K562 (cell line): ENCODE data around the gene ACOX1. TPM values are rescaled to one million over a fixed set of nuclear protein-coding genes. Genes with fewer than 3 reads are reported as not detected.

Experiments used
- ATAC-seq: fragments of 200-7000 bp; cut with Tn5 transposase; 3 replicates; pipeline ENCODE4 v1.9.1; 2020; ENCODE audit warnings: moderate library complexity
- BruUV-seq: library from RNA; stranded (reverse); fragments of 400-500 nt; replicated peaks from 2 replicates; lab custom pipeline; 2021; lab: Mats Ljungman, UMichigan
- CTCF ChIA-PET: fragments of 300-600 bp; formaldehyde crosslinking; extraction: SDS; loops from one replicate; lab custom pipeline; 2021; ENCODE audit warnings: low intra/inter-chr PET ratio; lab: Yijun Ruan, JAX
- POLR2A ChIA-PET: fragments of 300-600, 350-650 bp; sonication (Branson Sonifier 250); formaldehyde crosslinking; extraction: SDS; loops from one replicate; lab custom pipeline; 2021; ENCODE audit warnings: antibody characterized with exemption, inconsistent platforms; lab: Yijun Ruan, JAX
- DNase-seq, 4 experiments: peaks; one replicate each; pipeline versions ENCODE4 v3.0.0 to v3.0.0-alpha.2; 2011 to 2018; ENCODE audit warnings: low spot score in 3 of 4, mixed read lengths in 3 of 4; ENCODE audit errors: extremely low read depth in 1 of 4
- FAIRE-seq: peaks from 2 replicates; lab custom pipeline; 2011; peaks lifted over from hg19 to GRCh38; lab: Jason Lieb, UNC
- H2AFZ ChIP-seq: 2 replicates; pipeline ENCODE4 v1.6.0; 2011; ENCODE audit warnings: low read depth, low read length, control low read depth, inconsistent platforms
- H3K27ac ChIP-seq: fragments of 200-600 bp; 3 replicates; pipeline ENCODE4 v1.8.0; 2011; ENCODE audit warnings: low read depth, mild to moderate bottlenecking, control low read depth, inconsistent platforms, low read length, moderate library complexity, mixed read lengths; ENCODE audit errors: extremely low read depth
- H3K27me3 ChIP-seq, 2 experiments: fragments of 300-600 bp in 1 of 2; 2 replicates in 1 of 2; 3 replicates in 1 of 2; pipeline versions ENCODE4 v1.6.0 to v1.8.0; 2011; ENCODE audit warnings: inconsistent platforms in 2 of 2, low read length in 2 of 2, mild to moderate bottlenecking in 1 of 2, mixed read lengths in 1 of 2, moderate library complexity in 1 of 2; ENCODE audit not compliant: control insufficient read depth in 2 of 2, insufficient read depth in 2 of 2
- H3K36me3 ChIP-seq: fragments of 300-600 bp; 3 replicates; pipeline ENCODE4 v1.8.0; 2011; ENCODE audit warnings: mild to moderate bottlenecking, low read length, inconsistent platforms; ENCODE audit not compliant: control insufficient read depth, insufficient read depth
- H3K4me1 ChIP-seq, 2 experiments: fragments of 200-600 bp in 1 of 2; replicated peaks in 1 of 2; 2 replicates in 1 of 2; 3 replicates in 1 of 2; pipeline versions ENCODE4 v1.5.1 to v1.8.0; 2011; ENCODE audit warnings: inconsistent platforms in 2 of 2, low read length in 2 of 2, mild to moderate bottlenecking in 1 of 2, mixed read lengths in 1 of 2, moderate library complexity in 1 of 2; ENCODE audit not compliant: control insufficient read depth in 2 of 2, insufficient read depth in 2 of 2
- H3K4me2 ChIP-seq: 2 replicates; pipeline ENCODE4 v1.6.1; 2011; ENCODE audit warnings: low read length, control low read depth, inconsistent platforms, mixed read lengths; ENCODE audit not compliant: insufficient read depth
- H3K4me3 ChIP-seq: fragments of 200-600 bp; sonication (generic), shearing (Covaris generic); 2 replicates; pipeline ENCODE4 v1.5.1; 2016; ENCODE audit warnings: control low read depth, inconsistent platforms
- H3K79me2 ChIP-seq: fragments of 200-600 bp; 3 replicates; pipeline ENCODE4 v1.8.0; 2011; ENCODE audit warnings: low read length, inconsistent platforms; ENCODE audit not compliant: control insufficient read depth, insufficient read depth
- H3K9ac ChIP-seq, 2 experiments: 2 replicates each; pipeline versions ENCODE4 v1.6.0 to v1.6.1; 2011; ENCODE audit warnings: low read depth in 2 of 2, low read length in 2 of 2, control low read depth in 1 of 2, inconsistent platforms in 1 of 2, mild to moderate bottlenecking in 1 of 2, mixed read lengths in 1 of 2; ENCODE audit not compliant: insufficient read depth in 1 of 2
- H3K9me1 ChIP-seq: one replicate; pipeline ENCODE4 v1.6.0; 2011; ENCODE audit warnings: inconsistent platforms, mild to moderate bottlenecking, low read length, moderate library complexity; ENCODE audit not compliant: control insufficient read depth, insufficient read depth
- H3K9me3 ChIP-seq: replicated peaks from 2 replicates; pipeline ENCODE4 v1.5.1; 2011; ENCODE audit warnings: low read depth, low read length, inconsistent platforms; ENCODE audit not compliant: control insufficient read depth, insufficient read depth
- H4K20me1 ChIP-seq: replicated peaks from 2 replicates; pipeline ENCODE4 v1.6.1; 2011; ENCODE audit warnings: low read length, inconsistent platforms, mixed read lengths; ENCODE audit not compliant: control insufficient read depth, insufficient read depth
- ARID1B ChIP-seq: fragments of 450-650 bp; IDR thresholded peaks from 2 replicates; pipeline ENCODE4 v1.6.1; 2016; ENCODE audit warnings: antibody characterized with exemption, mild to moderate bottlenecking, inconsistent platforms
- CBFA2T3 ChIP-seq: fragments of 450-650 bp; IDR thresholded peaks from 2 replicates; pipeline ENCODE4 v1.6.1; 2017
- E2F3 ChIP-seq: fragments of 250-450 bp; sonication (Bioruptor Pico); IDR thresholded peaks from 2 replicates; pipeline ENCODE4 v1.4.0; 2020; ENCODE audit warnings: mild to moderate bottlenecking
- HES1 ChIP-seq: fragments of 450-650 bp; IDR thresholded peaks from 2 replicates; pipeline ENCODE4 v1.6.1; 2016; ENCODE audit warnings: low read depth, mild to moderate bottlenecking, moderate library complexity
- ILK ChIP-seq: fragments of 450-650 bp; IDR thresholded peaks from 2 replicates; pipeline ENCODE4 v1.6.1; 2016; ENCODE audit warnings: missing genetic modification characterization, low read depth, mild to moderate bottlenecking, missing compliant biosample characterization, moderate library complexity, borderline replicate concordance
- KLF16 ChIP-seq: IDR thresholded peaks from 2 replicates; pipeline ENCODE4 v1.6.1; 2016; ENCODE audit warnings: antibody characterized with exemption
- MEIS2 ChIP-seq: fragments of 450-650 bp; IDR thresholded peaks from 2 replicates; pipeline ENCODE4 v1.6.1; 2014; ENCODE audit warnings: mild to moderate bottlenecking; ENCODE audit not compliant: partially characterized antibody
- MTA2 ChIP-seq: fragments of 450-650 bp; IDR thresholded peaks from 2 replicates; pipeline ENCODE4 v1.6.1; 2016; ENCODE audit warnings: low read depth
- NCOR1 ChIP-seq: fragments of 450-650 bp; IDR thresholded peaks from 2 replicates; pipeline ENCODE4 v1.6.1; 2016; ENCODE audit warnings: mild to moderate bottlenecking, moderate library complexity
- NFIC ChIP-seq: fragments of 450-650 bp; IDR thresholded peaks from 2 replicates; pipeline ENCODE4 v1.6.1; 2017; ENCODE audit warnings: mild to moderate bottlenecking, inconsistent platforms
- PCBP2 ChIP-seq: fragments of 200-400 bp; formaldehyde crosslinking; IDR thresholded peaks from 2 replicates; pipeline ENCODE4 v1.6.1; 2018; ENCODE audit warnings: low read length, low read depth, mild to moderate bottlenecking, moderate library complexity; ENCODE audit not compliant: poor library complexity, severe bottlenecking
- POLR2G ChIP-seq: fragments of 200-400 bp; formaldehyde crosslinking; IDR thresholded peaks from 2 replicates; pipeline ENCODE4 v1.6.1; 2017; ENCODE audit warnings: low read depth, mild to moderate bottlenecking, antibody characterized with exemption, low read length, moderate library complexity
- RCOR1 ChIP-seq, 2 experiments: IDR thresholded peaks; 2 replicates each; pipeline ENCODE4 v1.6.1; 2012; ENCODE audit warnings: low read depth in 2 of 2, low read length in 2 of 2, borderline replicate concordance in 1 of 2, improper control_type of control experiment in 1 of 2
- TCF3 ChIP-seq: sonication (generic); formaldehyde crosslinking; IDR thresholded peaks from 2 replicates; pipeline ENCODE4 v1.4.0; 2020; ENCODE audit warnings: mild to moderate bottlenecking, missing genetic modification reagents
- TOE1 ChIP-seq, 2 experiments: fragments of 450-650 bp in 1 of 2; sonication (generic) in 1 of 2; formaldehyde crosslinking in 1 of 2; IDR thresholded peaks; 2 replicates each; pipeline versions ENCODE4 v1.7.1 to v1.8.0; 2016 to 2022; ENCODE audit warnings: borderline replicate concordance in 2 of 2, mild to moderate bottlenecking in 2 of 2, antibody characterized with exemption in 1 of 2, inconsistent platforms in 1 of 2, low read depth in 1 of 2, missing genetic modification reagents in 1 of 2, moderate library complexity in 1 of 2
- ZBTB26 ChIP-seq: fragments of 450-650 bp; formaldehyde crosslinking; IDR thresholded peaks from 2 replicates; pipeline ENCODE4 v1.4.0; 2022; ENCODE audit warnings: missing genetic modification characterization
- ZNF263 ChIP-seq: sonication (generic); formaldehyde crosslinking; IDR thresholded peaks from 2 replicates; pipeline ENCODE4 v1.8.0; 2022; ENCODE audit warnings: mild to moderate bottlenecking, missing genetic modification reagents, borderline replicate concordance
- ZNF512 ChIP-seq: IDR thresholded peaks from 2 replicates; pipeline ENCODE4 v1.6.1; 2016; ENCODE audit warnings: missing genetic modification characterization, missing compliant biosample characterization
- WGBS: fragments of 100-300 bp; shearing (Covaris generic); methylation state at CpG from one replicate; pipeline ENCODE4 v1.1.6; 2016; ENCODE audit warnings: low coverage, mixed read lengths; ENCODE audit not compliant: insufficient coverage; ENCODE audit errors: missing lambda C conversion rate; 5-methylcytosine and 5-hydroxymethylcytosine counted together
- in situ Hi-C: fragments of 300-500 bp; cut with MboI; formaldehyde crosslinking; loops from 4 replicates; pipeline ENCODE4 v1.15.0; 2018; ENCODE audit warnings: inconsistent platforms, mixed read lengths
- intact Hi-C: fragments of 100-400 bp; cut with micrococcal nuclease; formaldehyde crosslinking; loops from 2 replicates; pipeline ENCODE4 v1.14.2; 2022
- polyA plus RNA-seq, 8 experiments: library from polyadenylated mRNA; depleted of rRNA in 4 of 8; stranded (reverse) in 5 of 8; unstranded in 3 of 8; fragments of >200 nt; fragmentation: Nextera tagmentation in 2 of 8; fragmentation: Illumina TruSeq in 1 of 8; extraction: Ambion mirVana in 2 of 8; extraction: Trizol in 1 of 8; gene quantifications; 2 replicates each; pipeline versions ENCODE4 v1.2.1 to v1.2.3, GENCODE V29; 2011 to 2014; ENCODE audit warnings: inconsistent platforms in 1 of 8, missing spikeins in 1 of 8
- total RNA-seq, 7 experiments: library from RNA; depleted of rRNA in 6 of 7; stranded (reverse); fragments of >200 nt in 6 of 7; fragmentation: Illumina TruSeq in 2 of 7; extraction: Trizol in 2 of 7; gene quantifications; 2 replicates each; pipeline versions ENCODE4 v1.2.1 to v1.2.3, GENCODE V29; 2011 to 2021; ENCODE audit warnings: low replicate concordance in 1 of 7

Gene ACOX1
- total and polyA plus RNA-seq, 9 of the 15 experiments (the other 6 are each of a cell fraction or from before 2014, with no cell fraction given): 7.8 to 24.1 (median 14.5) TPM

- in situ Hi-C loops (no loop called here), intact Hi-C loops (no loop called here)
- Histone ChIP-seq H3K27me3 (no peaks in the 10 kb centered on the region), H3K36me3 (peaks cover 69% of the 10 kb centered on the region; the same call in 2 of the 3 replicates), H2AFZ (no peak overlapping the region), H3K79me2 (no peaks in the 10 kb centered on the region), H3K9me1 (no peaks in the 10 kb centered on the region), H3K4me2 (peak overlapping the region; percentile 9), H3K9ac (peak overlapping the region in 1 of 2 experiments; percentile 29; a peak in 2 of 4 replicates), H3K4me1 (peaks cover 3 to 18% of the 10 kb centered on the region in 2 experiments; a peak in 4 of 5 replicates), H3K27ac (no peak overlapping the region; the same call in 2 of the 3 replicates), H3K9me3 (no peaks in the 10 kb centered on the region), H3K4me3 (no peak overlapping the region), H4K20me1 (no peaks in the 10 kb centered on the region)
- peak; percentile 85 for FAIRE-seq
- WGBS: 38% methylated on average over 8 of the region's 8 CpGs
- ATAC-seq: no peak
- no TSS peak for BruUV-seq
- ChIA-PET POLR2A (interaction anchor here (0.5 to 3.6 kb wide), 5 partner anchors 9 to 1078 kb away, joined by 3 to 15 read pairs (median 4); partner anchors contain the start of genes FBF1 and FDXR), CTCF (no interaction called here)
- DNase-seq: peak in 2 of 4 experiments; percentile 21 to 30
- TF ChIP-seq PCBP2 (no peak), ZBTB26 (0 out of 2 replicates have a peak, but pooled peaks have one; percentile 11), TOE1 (IDR thresholded peaks at IDR 0.05; ENCODE audit: borderline replicate concordance) (no peak), TOE1 (CRISPR knock-in tag; IDR thresholded peaks at IDR 0.05; ENCODE audit: borderline replicate concordance, low read depth) (no peak), ILK (tag) (no peak), MTA2 (no peak), HES1 (peak; percentile 39; the same call in 1 of the 2 replicates), ARID1B (peak; percentile 64; the same call in 1 of the 2 replicates), MEIS2 (peak; percentile 23), TCF3 (CRISPR knock-in tag) (peak; percentile 31; the same call in 1 of the 2 replicates), KLF16 (peak; percentile 42; the same call in 1 of the 2 replicates), ZNF512 (tag) (no peak), E2F3 (CRISPR knock-in tag) (no peak), NCOR1 (peak; percentile 42), POLR2G (no peak), ZNF263 (CRISPR knock-in tag) (no peak), RCOR1 (IDR thresholded peaks at IDR 0.05; ENCODE audit: borderline replicate concordance in 1 of 2, low read depth in 2 of 2, low read length in 2 of 2) (peak in 1 of 2 experiments; percentile 29; a peak in 1 of 4 replicates), NFIC (peak; percentile 72; the same call in 1 of the 2 replicates), CBFA2T3 (peak; percentile 50)
Measured at GRCh38 chr17:75950855-75951554, 28.0 kb downstream of the ACOX1 start.
